DND-41 (cell line): Measurements from ENCODE around the gene AKT1.
A peak's percentile ranks its signal among the peaks of the same experiment; 100 is the strongest.

Experiments
- ATAC-seq: fragments of 200-7000 bp; cut with Tn5 transposase; 3 replicates; pipeline ENCODE4 v1.9.1; 2021; ENCODE audit warnings: low read depth; ENCODE audit not compliant: insufficient read depth
- DNase-seq: peaks from one replicate; pipeline ENCODE4 v3.0.0-alpha.2; 2020
- H2AFZ ChIP-seq: 2 replicates; pipeline ENCODE4 v1.6.0; 2012; ENCODE audit warnings: low read depth, low read length
- H3K27ac ChIP-seq: 2 replicates; pipeline ENCODE4 v1.5.1; 2012; ENCODE audit warnings: low read length, inconsistent platforms
- H3K27me3 ChIP-seq: fragments of 200-600 bp; sonication (generic); 2 replicates; pipeline ENCODE4 v1.6.0; 2012; ENCODE audit warnings: low read length, mild to moderate bottlenecking, inconsistent platforms; ENCODE audit not compliant: insufficient read depth, poor library complexity
- H3K36me3 ChIP-seq: 2 replicates; pipeline ENCODE4 v1.5.1; 2012; ENCODE audit warnings: low read length, inconsistent platforms; ENCODE audit not compliant: insufficient read depth
- H3K4me1 ChIP-seq: 2 replicates; pipeline ENCODE4 v1.5.1; 2012; ENCODE audit warnings: mild to moderate bottlenecking, low read length; ENCODE audit not compliant: insufficient read depth
- H3K4me2 ChIP-seq: 2 replicates; pipeline ENCODE4 v1.6.0; 2012; ENCODE audit warnings: mild to moderate bottlenecking, moderate library complexity, low read length, inconsistent platforms; ENCODE audit not compliant: insufficient read depth
- H3K4me3 ChIP-seq, 2 experiments: fragments of 200-600 bp in 1 of 2; shearing (Covaris generic) in 1 of 2; 2 replicates each; pipeline ENCODE4 v1.5.1; 2012 to 2016; ENCODE audit warnings: inconsistent platforms in 2 of 2, low read length in 2 of 2, mild to moderate bottlenecking in 2 of 2, low read depth in 1 of 2, moderate library complexity in 1 of 2
- H3K79me2 ChIP-seq: 2 replicates; pipeline ENCODE4 v1.6.0; 2012; ENCODE audit warnings: low read length, inconsistent platforms; ENCODE audit not compliant: insufficient read depth
- H3K9ac ChIP-seq: 2 replicates; pipeline ENCODE4 v1.6.0; 2012; ENCODE audit warnings: low read depth, mild to moderate bottlenecking, inconsistent platforms, low read length, moderate library complexity
- H3K9me3 ChIP-seq: 2 replicates; pipeline ENCODE4 v1.5.1; 2012; ENCODE audit warnings: low read length, moderate library complexity, mild to moderate bottlenecking, inconsistent platforms; ENCODE audit not compliant: insufficient read depth, severe bottlenecking
- H4K20me1 ChIP-seq: 2 replicates; pipeline ENCODE4 v1.6.0; 2012; ENCODE audit warnings: low read length; ENCODE audit not compliant: insufficient read depth
- CTCF ChIP-seq: IDR thresholded peaks from 2 replicates; pipeline ENCODE4 v1.5.1; 2012; ENCODE audit warnings: borderline replicate concordance, low read length, moderate library complexity, mild to moderate bottlenecking; ENCODE audit not compliant: poor library complexity, severe bottlenecking; ENCODE audit errors: extremely low read depth
- EZH2 ChIP-seq: IDR thresholded peaks from 3 replicates; pipeline ENCODE4 v1.6.1; 2012; ENCODE audit warnings: borderline replicate concordance, low read depth, mild to moderate bottlenecking, moderate library complexity, low read length, inconsistent platforms; ENCODE audit not compliant: severe bottlenecking

AKT1 gene

GRCh38 chr14:104723651-104724406 is 71.7 kb downstream of the AKT1 start, which contains the start of gene ADSS1:
Gene ADSS1 (plus strand): TSS chr14:104724229. CDS start chr14:104724271, 42 bp downstream.
- peak within 1 kb of the TSS; percentile 93 for H2AFZ ChIP-seq
- peaks cover 9% of the 10 kb centered on the region for H3K36me3 ChIP-seq
- peaks cover 5% of the 10 kb centered on the region for H4K20me1 ChIP-seq
- no peaks in the 10 kb centered on the region for H3K9me3 ChIP-seq
- peak within 1 kb of the TSS; percentile 20 to 85; a peak in 3 of 4 replicates for H3K4me3 ChIP-seq
- no peaks in the 10 kb centered on the region for H3K79me2 ChIP-seq
- ATAC-seq (peak; percentile 71), DNase-seq (peak; percentile 58)
- peak within 1 kb of the TSS; percentile 9; the same call in 1 of the 2 replicates for H3K27ac ChIP-seq
- H3K27me3 ChIP-seq, result no peaks in the 10 kb centered on the region
- peak within 1 kb of the TSS; percentile 83 for H3K4me2 ChIP-seq
- no peak for TF ChIP-seq EZH2
- peak; percentile 87 for TF ChIP-seq CTCF
- H3K9ac ChIP-seq, result peak within 1 kb of the TSS; percentile 53
- H3K4me1 ChIP-seq, result peaks cover 19% of the 10 kb centered on the region

GRCh38 chr14:104722938-104723650 is 72.5 kb downstream of the AKT1 start:
- Histone ChIP-seq H2AFZ (peak overlapping the region; percentile 93; the same call in 1 of the 2 replicates), H3K4me3 (peak overlapping the region; percentile 20 to 85; a peak in 2 of 4 replicates), H4K20me1 (peaks cover 5% of the 10 kb centered on the region), H3K27ac (no peak overlapping the region), H3K9ac (peak overlapping the region; percentile 53; the same call in 1 of the 2 replicates), H3K27me3 (no peaks in the 10 kb centered on the region), H3K79me2 (no peaks in the 10 kb centered on the region), H3K9me3 (no peaks in the 10 kb centered on the region), H3K4me2 (peak overlapping the region; percentile 83), H3K4me1 (peaks cover 19% of the 10 kb centered on the region), H3K36me3 (peaks cover 12% of the 10 kb centered on the region)
- no peak for TF ChIP-seq EZH2
- TF ChIP-seq CTCF, result no peak
- no peak; the same call in 2 of the 3 replicates for ATAC-seq
- no peak for DNase-seq

- Histone ChIP-seq H3K4me3 (no peak overlapping the region), H3K36me3 (peaks cover 12% of the 10 kb centered on the region), H3K4me1 (peaks cover 19% of the 10 kb centered on the region), H3K27ac (no peak overlapping the region), H3K9ac (no peak overlapping the region), H4K20me1 (peaks cover 5% of the 10 kb centered on the region), H3K4me2 (no peak overlapping the region), H2AFZ (no peak overlapping the region), H3K79me2 (no peaks in the 10 kb centered on the region), H3K9me3 (no peaks in the 10 kb centered on the region), H3K27me3 (no peaks in the 10 kb centered on the region)
- ATAC-seq (no peak), DNase-seq (no peak)
- TF ChIP-seq CTCF, result no peak
Observed at GRCh38 chr14:104721505-104722431, 73.8 kb downstream of the AKT1 start.
